A673 (cell line): ENCODE measurements around the gene ANKRD40CL. TPM values are rescaled to one million over a fixed set of nuclear protein-coding genes. Genes with fewer than 3 reads are reported as not detected.

Experiments
- BruUV-seq: library from RNA; stranded (reverse); fragments of 400-500 nt; replicated peaks from 2 replicates; lab custom pipeline; 2021; lab: Mats Ljungman, UMichigan
- CTCF ChIA-PET: fragments of 300-600 bp; sonication (Branson Sonifier 250); formaldehyde crosslinking; loops from one replicate; lab custom pipeline; 2022; ENCODE audit warnings: antibody characterized with exemption; lab: Charles Lee
- POLR2A ChIA-PET: fragments of 300-600 bp; sonication (Branson Sonifier 250); formaldehyde crosslinking; loops from one replicate; lab custom pipeline; 2022; ENCODE audit warnings: antibody characterized with exemption; ENCODE audit not compliant: low non-redundant PET; lab: Charles Lee
- DNase-seq: peaks from one replicate; pipeline ENCODE4 v3.0.0-alpha.2; 2015; ENCODE audit warnings: low spot score
- H3K27ac ChIP-seq: fragments of 200-600 bp; sonication (generic); 2 replicates; pipeline ENCODE4 v1.5.1; 2016; ENCODE audit warnings: mixed run types, low read depth, mild to moderate bottlenecking, mixed read lengths, antibody characterized with exemption, low read length; ENCODE audit not compliant: poor library complexity, severe bottlenecking
- H3K27me3 ChIP-seq: fragments of 200-600 bp; sonication (generic); replicated peaks from 2 replicates; pipeline ENCODE4 v1.6.1; 2017; ENCODE audit warnings: mixed run types, low read depth, mild to moderate bottlenecking, mixed read lengths, antibody characterized with exemption, low read length; ENCODE audit not compliant: insufficient read depth, poor library complexity
- H3K36me3 ChIP-seq: fragments of 200-600 bp; sonication (generic); 2 replicates; pipeline ENCODE4 v1.6.1; 2016; ENCODE audit warnings: mixed run types, mild to moderate bottlenecking, mixed read lengths, antibody characterized with exemption, low read length; ENCODE audit not compliant: insufficient read depth, poor library complexity, severe bottlenecking
- H3K4me1 ChIP-seq: fragments of 200-600 bp; sonication (generic); 2 replicates; pipeline ENCODE4 v1.6.1; 2017; ENCODE audit warnings: mixed run types, mild to moderate bottlenecking, mixed read lengths, antibody characterized with exemption, low read length; ENCODE audit not compliant: insufficient read depth, poor library complexity, severe bottlenecking
- H3K4me3 ChIP-seq: fragments of 200-600 bp; sonication (generic); 2 replicates; pipeline ENCODE4 v1.5.1; 2016; ENCODE audit warnings: low read depth, mixed run types, mild to moderate bottlenecking, mixed read lengths, low read length; ENCODE audit not compliant: poor library complexity, severe bottlenecking
- H3K9me3 ChIP-seq: fragments of 200-600 bp; sonication (generic); 2 replicates; pipeline ENCODE4 v1.6.1; 2016; ENCODE audit warnings: mixed run types, low read depth, mild to moderate bottlenecking, mixed read lengths, antibody characterized with exemption, low read length; ENCODE audit not compliant: poor library complexity, severe bottlenecking
- CTCF ChIP-seq: fragments of 300-800, 200-600 bp; sonication (generic); conservative IDR thresholded peaks from 2 replicates; pipeline ENCODE4 v1.5.1; 2017; ENCODE audit warnings: low read depth, mild to moderate bottlenecking, antibody characterized with exemption, low read length, moderate library complexity, mixed read lengths
- EZH2 ChIP-seq: fragments of 200-600 bp; sonication (generic); IDR thresholded peaks from 2 replicates; pipeline ENCODE4 v1.6.1; 2017; ENCODE audit warnings: borderline replicate concordance, low read depth, mild to moderate bottlenecking, mixed read lengths, antibody characterized with exemption, low read length; ENCODE audit not compliant: poor library complexity, severe bottlenecking
- intact Hi-C: fragments of 100-400 bp; cut with micrococcal nuclease; formaldehyde crosslinking; loops from one replicate; pipeline ENCODE4 v1.10.0; 2022; ENCODE audit not compliant: unreplicated experiment
- total RNA-seq: library from RNA; stranded (reverse); gene quantifications from 2 replicates; pipeline ENCODE4 v1.2.3, GENCODE V29; 2021

The ANKRD40CL gene
- total RNA-seq, 1 experiment from 2014 or later: not detected

- POLR2A ChIA-PET: no interaction called here
- BruUV-seq: no TSS peak
- TF ChIP-seq EZH2: no peak
- no peak for TF ChIP-seq CTCF
- Histone ChIP-seq H3K4me3 (no peak overlapping the region), H3K27me3 (no peaks in the 10 kb centered on the region), H3K9me3 (no peaks in the 10 kb centered on the region), H3K4me1 (peaks cover 26% of the 10 kb centered on the region), H3K36me3 (no peaks in the 10 kb centered on the region), H3K27ac (no peak overlapping the region)
- intact Hi-C loops: no loop called here
- no peak for DNase-seq
- CTCF ChIA-PET: no interaction called here
Measured at GRCh38 chr17:50793007-50793406, 25.7 kb upstream of the ANKRD40CL start.

GRCh38 chr17:50792132-50792531 lies 24.8 kb upstream of the ANKRD40CL start:
- no peak for DNase-seq
- intact Hi-C loops: no loop called here
- Histone ChIP-seq H3K4me1 (peaks cover 22% of the 10 kb centered on the region), H3K27me3 (no peaks in the 10 kb centered on the region), H3K4me3 (no peak overlapping the region), H3K36me3 (no peaks in the 10 kb centered on the region), H3K27ac (no peak overlapping the region), H3K9me3 (no peaks in the 10 kb centered on the region)
- ChIA-PET CTCF (no interaction called here), POLR2A (no interaction called here)
- BruUV-seq: no TSS peak
- no peak for TF ChIP-seq CTCF
- no peak for TF ChIP-seq EZH2

- no peaks in the 10 kb centered on the region for H3K9me3 ChIP-seq
- POLR2A ChIA-PET: interaction anchor here (0.5 kb wide), 1 partner anchor 76 kb away, joined by 7 read pairs; no protein-coding TSS in a partner anchor
- H3K4me1 ChIP-seq: peaks cover 11% of the 10 kb centered on the region
- TF ChIP-seq CTCF: no peak
- TF ChIP-seq EZH2: no peak
- no peaks in the 10 kb centered on the region for H3K36me3 ChIP-seq
- CTCF ChIA-PET: no interaction called here
- intact Hi-C loops: no loop called here
- no TSS peak for BruUV-seq
- no peak overlapping the region for H3K4me3 ChIP-seq
- no peak overlapping the region for H3K27ac ChIP-seq
- H3K27me3 ChIP-seq: no peaks in the 10 kb centered on the region
- DNase-seq: no peak
Measured at GRCh38 chr17:50790618-50791017, 23.3 kb upstream of the ANKRD40CL start.
